GM19023 (cell line): Measurements from ENCODE around the gene CMSS1.
"Not testable (repeated sequence)": the region's sequence is repeated elsewhere in the genome, so short reads cannot be mapped to it uniquely, and the experiment has no call there.

Source experiments
- ATAC-seq: cut with Tn5 transposase; IDR thresholded peaks from one replicate; pipeline ENCODE4 v1.9.1; 2021; ENCODE audit warnings: mild to moderate bottlenecking, moderate library complexity; ENCODE audit not compliant: unreplicated experiment

The CMSS1 gene

GRCh38 chr3:100043271-100043670 is 225.6 kb downstream of the CMSS1 start:
- ATAC-seq: no peak

- ATAC-seq: peak; percentile 70
Measured at GRCh38 chr3:100044369-100044768, 226.7 kb downstream of the CMSS1 start.

- ATAC-seq: no peak
Measured at GRCh38 chr3:100045696-100046095, 228.0 kb downstream of the CMSS1 start.

GRCh38 chr3:100046986-100047385 is 229.3 kb downstream of the CMSS1 start:
- ATAC-seq: no peak

GRCh38 chr3:100047455-100048141 is 229.9 kb downstream of the CMSS1 start:
- peak; percentile 80 for ATAC-seq

GRCh38 chr3:100048248-100048647 is 230.6 kb downstream of the CMSS1 start:
- no peak for ATAC-seq

GRCh38 chr3:100051513-100051912 is 233.9 kb downstream of the CMSS1 start:
- ATAC-seq: not testable (repeated sequence)

- no peak for ATAC-seq
Measured at GRCh38 chr3:100053951-100054620, 236.4 kb downstream of the CMSS1 start.

- no peak for ATAC-seq
Measured at GRCh38 chr3:100057716-100058575, 240.3 kb downstream of the CMSS1 start.

- ATAC-seq: no peak
Measured at GRCh38 chr3:100059472-100059871, 241.8 kb downstream of the CMSS1 start.

GRCh38 chr3:100060685-100061484 is 243.2 kb downstream of the CMSS1 start:
- ATAC-seq: no peak

- no peak for ATAC-seq
Measured at GRCh38 chr3:100062665-100063064, 245.0 kb downstream of the CMSS1 start.

GRCh38 chr3:100063929-100064461 is 246.3 kb downstream of the CMSS1 start:
- no peak for ATAC-seq

GRCh38 chr3:100067589-100067988 is 249.9 kb downstream of the CMSS1 start:
- no peak for ATAC-seq

GRCh38 chr3:100068826-100069225 is 251.2 kb downstream of the CMSS1 start:
- peak; percentile 65 for ATAC-seq

- no peak for ATAC-seq
Measured at GRCh38 chr3:100069472-100069871, 251.8 kb downstream of the CMSS1 start.

- no peak for ATAC-seq
Measured at GRCh38 chr3:100072326-100073048, 254.8 kb downstream of the CMSS1 start.

GRCh38 chr3:100073049-100073713 is 255.5 kb downstream of the CMSS1 start:
- ATAC-seq: no peak

GRCh38 chr3:100073714-100074307 is 256.1 kb downstream of the CMSS1 start:
- no peak for ATAC-seq
